Cardiac fibroblast (primary cell): ENCODE data around the gene TRIM54.
A peak's percentile ranks its signal among the peaks of the same experiment; 100 is the strongest.
"Not testable (repeated sequence)": the region's sequence is repeated elsewhere in the genome, so short reads cannot be mapped to it uniquely, and the experiment has no call there.

Experiments used
- DNase-seq, 2 donors: peaks; one replicate each; pipeline versions ENCODE4 v3.0.0 to v3.0.0-alpha.2; 2010; ENCODE audit warnings: low read depth in 2 of 2
- H3K4me3 ChIP-seq, 2 donors: replicated peaks in 1 of 2; 1 replicate in 1 of 2; 2 replicates in 1 of 2; pipeline ENCODE4 v1.5.1; 2011; ENCODE audit warnings: low read depth in 2 of 2, low read length in 2 of 2, mild to moderate bottlenecking in 2 of 2, moderate library complexity in 1 of 2
- CTCF ChIP-seq: IDR thresholded peaks from one replicate; pipeline ENCODE4 v1.5.1; 2011; ENCODE audit warnings: low read depth, mild to moderate bottlenecking, low read length, inconsistent platforms

Gene TRIM54

GRCh38 chr2:27263287-27264252 lies 18.7 kb upstream of the TRIM54 start:
- no peak for DNase-seq
- H3K4me3 ChIP-seq: peak overlapping the region; percentile 25 to 39
- no peak for TF ChIP-seq CTCF

- TF ChIP-seq CTCF: no peak
- H3K4me3 ChIP-seq: no peak overlapping the region
- DNase-seq: no peak
Observed at GRCh38 chr2:27264253-27264752, 17.9 kb upstream of the TRIM54 start.

- DNase-seq: peak; percentile 36 to 43
- peak; percentile 25 for TF ChIP-seq CTCF
- peak overlapping the region; percentile 3 to 30 for H3K4me3 ChIP-seq
Observed at GRCh38 chr2:27264753-27265535, 17.3 kb upstream of the TRIM54 start.

- H3K4me3 ChIP-seq: no peak overlapping the region
- no peak for TF ChIP-seq CTCF
- DNase-seq: no peak
Observed at GRCh38 chr2:27265536-27265870, 16.7 kb upstream of the TRIM54 start.

- not testable (repeated sequence) for DNase-seq, H3K4me3 ChIP-seq
Observed at GRCh38 chr2:27268296-27268695, 13.9 kb upstream of the TRIM54 start.

- H3K4me3 ChIP-seq: no peak overlapping the region
- no peak for TF ChIP-seq CTCF
- no peak for DNase-seq
Observed at GRCh38 chr2:27270131-27270530, 12.1 kb upstream of the TRIM54 start.

GRCh38 chr2:27270670-27271069 lies 11.6 kb upstream of the TRIM54 start:
- no peak for TF ChIP-seq CTCF
- no peak for DNase-seq
- no peak overlapping the region for H3K4me3 ChIP-seq
